Spleen (tissue), 11 donors: ENCODE data around the gene PTPN4. TPM values are rescaled to one million over a fixed set of nuclear protein-coding genes. Genes with fewer than 3 reads are reported as not detected.

ENCODE experiments used
- DNase-seq: peaks from one replicate; pipeline ENCODE4 v3.0.0-alpha.2; 2020
- H3K27ac ChIP-seq, 8 donors: fragments of 200-600 bp; sonication (generic) in 7 of 8; 1 replicate in 4 of 8; 2 replicates in 4 of 8; pipeline versions ENCODE4 v1.5.0 to v1.8.0; 2016 to 2021; ENCODE audit warnings: inconsistent platforms in 4 of 8, mild to moderate bottlenecking in 4 of 8, moderate library complexity in 1 of 8
- H3K27me3 ChIP-seq, 7 donors: fragments of 200-600 bp; sonication (generic) in 6 of 7; replicated peaks in 1 of 7; 1 replicate in 4 of 7; 2 replicates in 3 of 7; pipeline versions ENCODE4 v1.5.0 to v1.8.0; 2016 to 2021; ENCODE audit warnings: inconsistent platforms in 3 of 7, mild to moderate bottlenecking in 1 of 7
- H3K36me3 ChIP-seq, 6 donors: fragments of 200-600 bp; sonication (generic) in 5 of 6; 1 replicate in 4 of 6; 2 replicates in 2 of 6; pipeline versions ENCODE4 v1.5.0 to v1.8.0; 2016 to 2021; ENCODE audit warnings: inconsistent platforms in 2 of 6
- H3K4me1 ChIP-seq, 6 donors: fragments of 200-600 bp; sonication (generic) in 5 of 6; 1 replicate in 3 of 6; 2 replicates in 3 of 6; pipeline versions ENCODE4 v1.5.0 to v1.8.0; 2016 to 2021; ENCODE audit warnings: inconsistent platforms in 3 of 6
- H3K4me3 ChIP-seq, 8 donors: fragments of 200-600 bp; sonication (generic) in 7 of 8; 1 replicate in 4 of 8; 2 replicates in 4 of 8; pipeline versions ENCODE4 v1.5.0 to v1.8.0; 2016 to 2021; ENCODE audit warnings: inconsistent platforms in 4 of 8, mild to moderate bottlenecking in 4 of 8, moderate library complexity in 2 of 8
- H3K9me3 ChIP-seq, 8 donors: fragments of 200-600 bp; sonication (generic) in 7 of 8; 1 replicate in 4 of 8; 2 replicates in 4 of 8; pipeline versions ENCODE4 v1.5.0 to v1.8.0; 2016 to 2021; ENCODE audit warnings: inconsistent platforms in 4 of 8
- POLR2A ChIP-seq, 3 donors: fragments of 450-650 bp; IDR thresholded peaks; one replicate each; pipeline ENCODE4 v1.5.1; 2017; ENCODE audit warnings: antibody characterized with exemption in 3 of 3, mild to moderate bottlenecking in 1 of 3
- POLR2AphosphoS5 ChIP-seq, 3 donors: sonication (generic); formaldehyde crosslinking; IDR thresholded peaks; one replicate each; pipeline ENCODE4 v1.5.1; 2017; ENCODE audit warnings: antibody characterized with exemption in 3 of 3
- WGBS, 5 donors: extraction: QIAGEN DNeasy Blood & Tissue Kit in 3 of 5; methylation state at CpG; one replicate each; pipeline versions ENCODE4 v1.1.5 to v1.1.7; 2013 to 2018; 5-methylcytosine and 5-hydroxymethylcytosine counted together
- intact Hi-C: fragments of 100-400 bp; cut with DNase I; formaldehyde crosslinking; loops from one replicate; pipeline ENCODE4 v1.15.0; 2023; ENCODE audit warnings: low total_unique reads
- polyA plus RNA-seq, 3 donors: library from polyadenylated mRNA; stranded (reverse); fragments of 200-250 nt; gene quantifications; one replicate each; pipeline ENCODE4 v1.2.1, GENCODE V29; 2013
- total RNA-seq, 7 donors: library from RNA; depleted of rRNA in 3 of 7; stranded (reverse); fragments of >200 nt in 3 of 7; fragmentation: NEBNext Ultra II Directional in 4 of 7; extraction: Animal tissue kit (Norgen Biotek cat#: 25700) in 4 of 7; gene quantifications; one replicate each; pipeline versions ENCODE4 v1.1.0 to v1.2.1, GENCODE V29; 2016 to 2021
- TF ChIP-seq, protein P1 (sequence below), 11 experiments: fragments of 200-600 bp in 7 of 11; fragments of 450-650 bp in 4 of 11; sonication (generic) in 4 of 11; IDR thresholded peaks in 8 of 11; conservative IDR thresholded peaks in 3 of 11; 1 replicate in 7 of 11; 2 replicates in 4 of 11; pipeline versions ENCODE4 v1.4.0 to v1.8.0; 2016 to 2021; ENCODE audit warnings: antibody characterized with exemption in 11 of 11, inconsistent platforms in 4 of 11, mild to moderate bottlenecking in 1 of 11
- donor health status: healthy with polysubstance abuse.
- donor health status: DM: no; HTN: no; CAD: no; lungs with moderate emphysema.
- donor health status: DM: no; HTN: no; CAD: no.
- donor health status: Bipolar disorder and iron deficiency.
- donor health status: healthy.
- donor health status: DM: no; HTN: no; CAD: no.
- donor health status: DM: yes; HTN: yes; CAD: no.

Gene PTPN4
- total and polyA plus RNA-seq, 10 donors: 2.4 to 50.9 (median 37.1) TPM

DNA sequence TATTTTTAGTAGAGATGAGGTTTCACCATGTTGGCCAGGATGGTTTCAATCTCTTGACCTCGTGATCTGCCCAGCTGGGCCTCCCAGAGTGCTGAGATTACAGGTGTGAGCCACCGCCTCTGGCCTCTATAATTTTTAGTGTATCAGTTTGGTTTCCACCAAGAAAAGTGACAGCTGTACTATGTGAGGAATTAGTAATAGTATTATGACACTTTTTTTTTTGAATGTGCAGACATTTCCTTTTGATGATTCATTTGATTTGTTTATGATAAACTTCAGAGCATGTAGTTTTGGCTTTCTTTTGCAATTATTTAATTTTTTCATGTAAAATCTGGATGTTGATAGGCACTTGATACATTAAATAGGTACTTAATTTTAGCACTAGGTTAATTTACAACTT lies 61.5 kb downstream of the PTPN4 start:
- Histone ChIP-seq H3K4me3 (no peak overlapping the region), H3K9me3 (peaks cover 0 to 17% (median 9%) of the 10 kb centered on the region in 8 donors), H3K4me1 (peaks cover 0 to 18% (median 0%) of the 10 kb centered on the region in 6 donors), H3K27me3 (no peaks in the 10 kb centered on the region), H3K27ac (no peak overlapping the region), H3K36me3 (peaks cover 0 to 7% (median 0%) of the 10 kb centered on the region in 6 donors)
- DNase-seq: no peak
- intact Hi-C loops: loop anchor here (5.0 kb wide), 1 partner anchor 119 kb away; no protein-coding TSS in a partner anchor
- WGBS, 5 donors: 66 to 86% (median 78%) methylated on average over 2 of the region's 2 CpGs
- no peak for TF ChIP-seq POLR2AphosphoS5 (IDR thresholded peaks at IDR 0.05)
- TF ChIP-seq, protein P1, sequence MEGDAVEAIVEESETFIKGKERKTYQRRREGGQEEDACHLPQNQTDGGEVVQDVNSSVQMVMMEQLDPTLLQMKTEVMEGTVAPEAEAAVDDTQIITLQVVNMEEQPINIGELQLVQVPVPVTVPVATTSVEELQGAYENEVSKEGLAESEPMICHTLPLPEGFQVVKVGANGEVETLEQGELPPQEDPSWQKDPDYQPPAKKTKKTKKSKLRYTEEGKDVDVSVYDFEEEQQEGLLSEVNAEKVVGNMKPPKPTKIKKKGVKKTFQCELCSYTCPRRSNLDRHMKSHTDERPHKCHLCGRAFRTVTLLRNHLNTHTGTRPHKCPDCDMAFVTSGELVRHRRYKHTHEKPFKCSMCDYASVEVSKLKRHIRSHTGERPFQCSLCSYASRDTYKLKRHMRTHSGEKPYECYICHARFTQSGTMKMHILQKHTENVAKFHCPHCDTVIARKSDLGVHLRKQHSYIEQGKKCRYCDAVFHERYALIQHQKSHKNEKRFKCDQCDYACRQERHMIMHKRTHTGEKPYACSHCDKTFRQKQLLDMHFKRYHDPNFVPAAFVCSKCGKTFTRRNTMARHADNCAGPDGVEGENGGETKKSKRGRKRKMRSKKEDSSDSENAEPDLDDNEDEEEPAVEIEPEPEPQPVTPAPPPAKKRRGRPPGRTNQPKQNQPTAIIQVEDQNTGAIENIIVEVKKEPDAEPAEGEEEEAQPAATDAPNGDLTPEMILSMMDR (IDR thresholded peaks at IDR 0.05 in 8 of 11, conservative IDR thresholded peaks at IDR 0.05 in 3 of 11): no peak
- TF ChIP-seq POLR2A (IDR thresholded peaks at IDR 0.05): no peak

DNA sequence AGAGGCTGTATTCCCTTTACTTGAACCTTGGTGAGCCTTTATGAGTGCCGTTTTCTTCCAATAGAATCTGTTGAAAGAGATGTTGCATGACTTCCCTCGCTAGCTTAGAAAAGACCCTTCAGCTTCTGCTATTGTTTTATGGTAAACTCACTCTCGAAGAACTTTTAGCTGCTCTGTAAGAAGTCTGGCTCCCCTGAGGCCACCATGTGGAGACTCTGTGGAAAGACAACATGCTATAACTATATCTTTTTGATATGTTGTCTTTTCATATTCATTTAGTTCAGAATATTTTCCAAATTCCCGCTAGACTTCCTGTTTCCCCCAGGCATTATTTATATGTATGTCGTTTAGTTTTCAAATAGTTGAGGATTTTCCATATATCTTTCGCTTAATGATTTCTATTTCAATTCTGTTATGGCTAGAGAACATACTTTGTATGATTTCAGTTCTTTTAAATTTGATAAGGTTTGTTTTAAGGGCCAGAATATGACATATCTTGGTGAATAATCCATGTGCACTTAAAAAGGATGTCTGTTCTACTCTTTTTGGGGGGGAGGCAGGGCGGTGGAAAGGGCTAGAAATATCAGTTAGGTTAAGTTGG lies 64.1 kb downstream of the PTPN4 start:
- TF ChIP-seq, protein P1 (IDR thresholded peaks at IDR 0.05 in 8 of 11, conservative IDR thresholded peaks at IDR 0.05 in 3 of 11): peak in 9 of 11 experiments; percentile 18 to 55 (median 52)
- TF ChIP-seq POLR2A (IDR thresholded peaks at IDR 0.05): no peak
- intact Hi-C loops: loop anchor here (5.0 kb wide), 1 partner anchor 122 kb away; no protein-coding TSS in a partner anchor
- H3K27ac ChIP-seq: no peak overlapping the region
- H3K27me3 ChIP-seq: no peaks in the 10 kb centered on the region
- H3K9me3 ChIP-seq: peaks cover 0 to under 1% (median 0%) of the 10 kb centered on the region in 8 donors
- peaks cover 0 to 4% (median 0%) of the 10 kb centered on the region in 6 donors for H3K36me3 ChIP-seq
- H3K4me3 ChIP-seq: no peak overlapping the region
- peaks cover 0 to 20% (median 0%) of the 10 kb centered on the region in 6 donors for H3K4me1 ChIP-seq
- 45 to 51% (median 47%) methylated on average over 7 of the region's 7 CpGs for WGBS, 5 donors
- DNase-seq: no peak

DNA sequence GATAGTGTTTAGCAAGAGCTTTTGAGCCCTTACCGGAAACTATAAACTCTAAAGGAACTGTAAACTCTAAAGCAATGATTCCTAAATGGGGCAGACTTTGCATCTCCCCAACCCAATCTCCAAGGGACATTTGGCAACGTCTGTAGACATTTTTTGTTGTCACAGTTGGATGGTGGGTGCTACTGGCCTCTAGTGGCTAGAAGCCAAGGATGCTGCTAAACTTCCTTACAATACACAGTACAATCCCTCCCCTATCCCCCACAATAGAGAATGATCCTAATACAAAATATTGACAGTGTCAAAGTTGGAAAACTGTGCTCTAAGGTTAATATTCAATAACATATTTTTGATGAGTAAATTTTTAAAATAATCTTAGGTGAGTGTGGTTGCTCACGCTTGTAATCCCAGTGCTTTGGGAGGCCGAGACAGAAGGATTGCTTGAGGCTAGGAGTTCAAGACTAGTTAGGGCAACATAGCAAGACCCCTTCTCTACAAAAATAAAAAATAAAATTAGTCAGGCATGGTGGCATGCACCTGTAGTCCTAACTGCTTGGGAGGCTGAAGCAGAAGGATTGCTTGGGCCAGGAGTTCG lies 66.7 kb downstream of the PTPN4 start:
- Histone ChIP-seq H3K27me3 (no peaks in the 10 kb centered on the region), H3K4me1 (peaks cover 0 to 20% (median 0%) of the 10 kb centered on the region in 6 donors), H3K36me3 (peaks cover 0 to 12% (median 0%) of the 10 kb centered on the region in 6 donors), H3K4me3 (no peak overlapping the region), H3K9me3 (peaks cover 0 to 17% (median 12%) of the 10 kb centered on the region in 8 donors), H3K27ac (no peak overlapping the region)
- DNase-seq: no peak
- TF ChIP-seq, protein P1 (IDR thresholded peaks at IDR 0.05 in 8 of 11, conservative IDR thresholded peaks at IDR 0.05 in 3 of 11): peak in 10 of 11 experiments; percentile 13 to 66 (median 45)
- TF ChIP-seq POLR2A (IDR thresholded peaks at IDR 0.05): no peak
- 72 to 78% (median 75%) methylated on average over 5 of the region's 5 CpGs for WGBS, 5 donors
- intact Hi-C loops: loop anchor here (5.0 kb wide), 1 partner anchor 74 kb away; no protein-coding TSS in a partner anchor

DNA sequence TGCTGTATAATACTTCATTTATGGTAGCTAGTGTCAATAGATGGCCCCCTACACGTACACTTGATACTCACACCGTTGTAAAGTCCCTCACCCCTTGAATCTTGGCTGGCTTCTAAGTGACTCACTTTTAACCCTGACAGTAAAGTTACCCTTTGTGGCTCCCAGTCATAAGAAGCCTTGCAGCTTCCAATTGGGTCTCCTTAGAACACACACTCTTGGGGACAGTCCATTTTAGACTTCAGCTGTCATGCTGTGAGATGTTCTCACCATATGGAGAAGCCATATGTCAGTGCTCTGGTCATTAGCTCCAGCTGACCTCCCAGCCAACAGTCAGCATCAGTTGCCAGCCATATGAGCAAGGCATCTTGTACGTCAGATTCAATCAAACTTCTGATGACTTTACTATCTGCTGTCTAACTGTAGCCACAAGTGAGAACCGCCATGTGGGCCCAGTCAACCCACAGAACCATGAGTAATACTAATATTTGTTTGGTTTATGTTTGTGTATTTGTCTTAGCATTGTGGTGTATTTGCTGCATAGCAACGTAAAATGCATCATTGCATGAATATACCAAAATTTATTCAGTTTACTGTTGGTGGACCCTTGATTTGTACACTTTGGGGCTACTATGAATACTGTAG lies 68.3 kb downstream of the PTPN4 start:
- Histone ChIP-seq H3K36me3 (peaks cover 0 to 12% (median 0%) of the 10 kb centered on the region in 6 donors), H3K9me3 (peaks cover 0 to 17% (median 12%) of the 10 kb centered on the region in 8 donors), H3K4me3 (no peak overlapping the region), H3K27ac (no peak overlapping the region), H3K4me1 (peaks cover 0 to 27% (median 3%) of the 10 kb centered on the region in 6 donors), H3K27me3 (no peaks in the 10 kb centered on the region)
- TF ChIP-seq POLR2A (IDR thresholded peaks at IDR 0.05) (no peak), POLR2AphosphoS5 (IDR thresholded peaks at IDR 0.05) (no peak)
- TF ChIP-seq, protein P1 (IDR thresholded peaks at IDR 0.05 in 8 of 11, conservative IDR thresholded peaks at IDR 0.05 in 3 of 11): no peak
- intact Hi-C loops: loop anchor here (5.0 kb wide), 1 partner anchor 76 kb away; no protein-coding TSS in a partner anchor
- WGBS, 5 donors: 79 to 89% (median 85%) methylated on average over 5 of the region's 5 CpGs
- no peak for DNase-seq
